Amniotic stem cell (primary cell): ENCODE measurements around the gene MYH9.
"Not testable (repeated sequence)": the region's sequence is repeated elsewhere in the genome, so short reads cannot be mapped to it uniquely, and the experiment has no call there.

Experiments used
- DNase-seq: peaks from one replicate; lab custom pipeline; 2025; lab: John Stamatoyannopoulos, UW

The MYH9 gene

DNA sequence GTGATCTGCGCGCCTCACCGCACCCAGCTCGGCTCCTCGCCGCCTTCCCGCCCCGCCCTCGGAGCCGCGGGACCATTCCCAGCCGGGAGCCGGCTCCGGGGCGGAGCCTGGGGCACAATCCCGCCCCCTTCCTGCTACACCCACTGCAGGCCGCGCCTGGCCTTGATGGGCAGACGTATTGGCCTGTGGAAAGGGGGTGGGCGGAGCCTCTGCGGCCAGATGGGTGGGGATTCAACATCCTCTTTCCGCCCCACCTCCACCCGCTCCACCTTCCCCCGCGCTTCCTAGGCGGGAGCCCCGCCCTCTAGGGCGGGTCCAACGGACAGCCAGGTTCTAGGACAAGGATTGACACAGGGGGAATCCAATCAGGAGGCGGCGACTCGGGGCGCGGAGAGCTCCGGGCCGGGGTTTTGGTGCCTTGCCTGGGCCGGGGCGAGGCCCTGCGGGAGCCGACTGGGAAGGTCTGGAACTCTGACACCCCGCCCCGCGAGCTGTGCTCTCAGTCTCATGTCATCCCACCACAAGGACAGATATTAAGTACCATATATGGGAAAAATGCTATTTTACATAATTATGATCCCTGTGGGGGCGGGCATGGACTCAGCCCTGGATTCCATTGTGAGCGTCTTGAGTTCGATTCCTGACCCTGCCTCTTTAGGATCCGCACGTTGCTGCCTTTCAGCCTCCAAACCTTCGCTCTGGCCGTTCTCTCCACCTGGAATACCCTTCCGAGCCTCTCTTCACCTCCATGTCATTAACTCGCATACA is at the start of gene MYH9:
Gene MYH9, minus strand, starts transcription at position 9 of the 768 bp plus-strand sequence. CDS start 38,731 bp downstream, outside the sequence.
- peak; percentile 97 for DNase-seq

DNA sequence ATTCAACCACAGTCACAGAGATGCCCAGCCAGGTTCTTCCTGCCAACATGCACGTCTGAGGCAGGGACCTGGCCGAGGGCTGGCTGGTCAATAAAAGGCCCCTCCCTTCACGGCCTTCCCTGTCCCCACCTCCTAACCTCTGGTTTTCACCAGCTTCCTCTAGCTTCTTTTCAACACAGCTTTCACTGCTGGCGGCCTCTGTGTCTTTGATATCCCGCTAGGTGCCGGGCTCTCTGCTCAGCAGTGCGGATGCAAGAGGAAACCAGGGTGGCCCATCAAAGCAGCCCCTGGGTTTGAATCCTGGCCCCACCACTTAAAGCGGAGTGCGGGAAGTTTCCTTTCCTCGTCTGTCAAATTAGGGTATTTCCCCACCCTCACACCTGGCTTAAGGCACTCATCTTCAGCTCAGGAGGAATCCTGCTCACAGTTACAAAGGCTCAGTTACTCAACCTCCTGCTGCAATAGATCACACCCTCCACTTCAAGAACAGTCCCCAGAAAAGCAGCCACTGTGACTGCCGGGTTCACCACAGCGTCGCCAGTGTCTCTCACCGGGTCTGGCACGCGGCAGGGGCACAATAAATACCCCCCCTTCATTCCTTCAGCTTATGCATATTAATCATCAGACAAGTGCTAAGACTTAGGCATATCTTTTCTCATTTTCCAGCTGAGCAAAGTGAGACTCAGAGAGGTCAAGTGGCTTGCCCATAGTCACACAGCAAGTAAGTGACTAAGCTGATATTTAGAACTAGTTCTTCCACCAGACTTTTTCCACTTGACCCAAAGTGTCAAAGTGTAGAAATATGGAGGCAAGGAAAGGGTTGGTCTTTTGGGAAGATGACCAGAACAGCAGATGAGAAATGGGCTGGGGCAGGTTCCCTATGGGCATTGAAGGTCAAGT is 48.0 kb upstream of the MYH9 start:
- DNase-seq, result no peak

DNA sequence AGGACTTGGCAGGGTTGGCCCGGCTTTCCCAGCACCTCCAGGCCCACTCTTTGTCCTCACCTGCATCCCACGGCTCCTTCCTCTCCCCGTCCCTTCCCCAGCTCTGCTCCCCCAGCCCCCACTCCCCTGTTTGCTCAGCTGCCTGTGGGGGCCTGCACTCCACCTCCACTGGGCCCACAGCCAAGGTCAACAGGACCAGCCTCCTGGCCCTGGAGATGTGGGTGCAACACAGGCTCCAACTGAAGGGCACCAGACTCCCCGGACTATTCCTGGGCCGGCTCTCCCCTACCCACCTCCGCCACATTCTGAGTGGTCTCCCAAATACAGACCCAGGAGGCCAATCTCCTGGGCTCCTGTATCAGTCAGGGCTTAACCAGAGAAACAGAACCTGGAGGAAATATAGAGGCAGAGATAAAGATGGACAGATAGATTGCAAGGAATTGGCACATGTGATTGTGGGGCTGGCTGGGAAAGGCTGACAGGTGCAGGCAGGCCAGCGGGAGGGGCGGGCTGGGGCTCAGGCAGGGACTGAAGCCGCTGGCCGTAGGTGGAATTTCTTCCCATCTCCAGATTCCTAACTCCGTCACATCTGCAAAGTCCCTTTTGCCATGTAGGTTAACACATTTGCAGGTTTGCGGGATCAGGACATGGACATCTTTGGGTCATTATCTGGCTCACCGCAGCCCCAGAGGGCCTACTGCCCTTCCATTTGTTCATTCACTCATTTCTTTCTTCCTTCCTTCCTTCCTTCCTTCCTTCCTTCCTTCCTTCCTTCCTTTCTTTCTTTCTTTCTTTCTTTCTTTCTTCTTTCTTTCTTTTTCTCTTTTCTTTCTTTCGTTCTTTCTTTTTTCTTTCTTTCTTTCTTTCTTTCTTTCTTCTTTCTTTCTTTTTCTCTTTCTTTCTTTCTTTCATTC is 45.8 kb upstream of the MYH9 start:
- DNase-seq, result no peak

DNA sequence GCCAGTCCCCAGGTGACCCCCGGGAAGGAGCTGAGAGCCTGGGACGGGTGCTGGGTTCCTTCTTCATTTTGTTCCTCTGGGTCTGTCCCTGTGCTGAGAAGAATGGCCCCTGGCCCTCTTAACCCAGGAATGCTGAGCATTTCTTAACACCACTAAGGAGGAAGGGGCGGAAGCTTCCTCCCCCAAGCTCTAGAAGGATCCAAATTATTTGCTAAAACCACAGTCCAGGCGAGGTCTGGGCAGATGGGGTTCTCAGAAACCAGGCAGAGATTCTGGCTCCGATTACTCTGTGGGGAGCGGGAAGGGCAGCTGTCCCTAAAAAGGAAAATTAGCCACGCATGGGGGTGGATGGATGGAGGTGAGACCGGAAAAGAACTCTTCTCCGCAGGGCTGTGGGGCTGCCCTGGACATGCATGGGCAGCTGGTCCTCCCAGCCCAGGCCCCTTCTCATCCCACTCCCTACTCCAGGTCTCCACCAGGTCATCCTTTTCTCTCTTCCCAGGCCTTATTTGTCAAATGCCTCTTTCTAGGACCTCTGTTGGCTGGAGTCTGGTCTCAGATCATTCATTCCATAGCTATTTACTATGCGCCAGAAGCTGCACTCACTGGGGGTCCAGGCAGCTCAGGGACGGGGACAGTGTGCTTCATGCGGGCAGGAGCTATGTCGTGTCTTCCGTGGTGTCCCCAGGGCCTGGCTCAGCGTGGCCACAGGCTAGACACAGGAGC is 45.0 kb upstream of the MYH9 start:
- DNase-seq, result no peak

DNA sequence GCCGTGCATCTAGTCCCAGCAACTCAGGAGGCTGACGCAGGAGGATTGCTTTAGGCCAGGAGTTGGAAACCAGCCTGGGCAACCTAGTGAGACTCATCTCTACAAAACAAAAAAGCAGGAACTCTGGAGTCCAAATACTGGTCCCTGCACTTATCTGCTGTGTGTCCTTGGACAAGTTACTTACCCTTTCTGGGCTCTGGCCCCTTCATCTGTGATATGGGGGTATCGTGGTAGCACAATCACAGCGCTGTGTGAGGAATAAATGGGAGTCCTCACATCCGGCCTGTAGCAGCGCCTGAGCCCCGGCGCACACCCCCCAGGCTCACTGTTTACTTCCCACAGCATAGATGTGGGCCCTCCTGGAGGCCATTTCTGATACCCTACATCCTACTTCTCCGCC is 44.2 kb upstream of the MYH9 start:
- DNase-seq, result no peak

DNA sequence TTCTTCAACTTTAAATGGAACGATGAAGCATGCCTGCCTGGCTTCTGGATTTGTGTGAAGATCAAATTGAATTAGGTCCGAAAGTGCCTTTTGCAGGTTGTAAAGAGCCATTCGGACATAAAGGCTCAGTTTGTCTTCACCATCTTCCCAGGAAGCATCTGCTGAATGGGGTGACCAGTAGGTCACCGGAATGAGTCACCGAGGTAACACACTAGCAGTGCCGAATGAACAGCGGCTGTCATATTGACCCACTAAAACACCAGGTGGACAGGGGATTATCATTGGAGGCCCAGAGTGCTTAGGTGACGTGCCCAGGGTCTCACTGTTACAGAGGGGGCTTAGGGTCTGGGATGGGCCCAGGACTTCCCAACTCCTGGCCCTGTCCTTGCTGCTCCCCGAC is 43.1 kb upstream of the MYH9 start:
- no peak for DNase-seq

DNA sequence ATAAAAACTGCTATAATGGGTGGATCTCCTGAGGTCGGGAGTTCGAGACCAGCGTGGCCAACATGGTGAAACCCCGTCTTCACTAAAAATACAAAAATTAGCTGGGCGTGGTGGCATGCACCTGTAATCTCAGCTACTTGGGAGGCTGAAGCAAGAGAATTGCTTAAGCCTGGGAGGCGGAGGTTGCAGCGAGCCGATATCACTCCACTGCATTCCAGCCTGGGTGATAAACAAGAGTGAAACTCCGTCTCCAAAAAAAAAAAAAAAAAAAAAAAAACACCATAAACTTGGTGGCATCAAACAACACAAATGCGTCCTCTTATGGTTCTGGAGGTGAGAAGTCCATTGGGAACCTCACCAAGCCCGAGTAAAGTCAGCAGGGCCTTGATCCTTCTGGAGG is 40.2 kb upstream of the MYH9 start:
- not testable (repeated sequence) for DNase-seq

DNA sequence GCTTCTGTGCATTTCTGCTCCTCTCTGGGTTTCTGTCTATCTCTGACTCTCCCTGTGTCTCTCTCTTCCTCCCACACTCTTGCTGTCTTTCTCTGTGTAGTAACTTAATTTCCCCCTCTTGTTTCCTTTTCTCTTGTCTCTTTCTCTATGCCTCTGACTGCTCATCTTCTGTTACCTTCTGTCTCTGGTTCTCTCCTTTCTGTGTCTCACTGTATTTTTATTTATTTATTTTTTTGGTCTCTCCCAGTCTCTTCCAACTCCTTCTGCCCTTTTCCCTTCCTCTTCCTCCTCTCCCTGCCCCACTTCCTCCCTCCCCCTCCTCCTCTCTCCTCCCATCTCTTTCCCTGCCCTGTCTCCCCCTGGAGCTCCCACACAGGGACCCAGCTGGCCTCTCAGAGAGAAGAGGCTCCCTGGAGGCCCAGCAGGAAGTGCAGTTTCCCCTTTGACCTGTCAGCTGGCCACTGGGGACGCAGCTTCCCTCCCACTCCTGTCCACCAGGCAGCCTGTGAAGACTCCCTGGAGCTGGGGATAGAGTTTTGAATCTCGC is 38.3 kb upstream of the MYH9 start:
- DNase-seq, result no peak

DNA sequence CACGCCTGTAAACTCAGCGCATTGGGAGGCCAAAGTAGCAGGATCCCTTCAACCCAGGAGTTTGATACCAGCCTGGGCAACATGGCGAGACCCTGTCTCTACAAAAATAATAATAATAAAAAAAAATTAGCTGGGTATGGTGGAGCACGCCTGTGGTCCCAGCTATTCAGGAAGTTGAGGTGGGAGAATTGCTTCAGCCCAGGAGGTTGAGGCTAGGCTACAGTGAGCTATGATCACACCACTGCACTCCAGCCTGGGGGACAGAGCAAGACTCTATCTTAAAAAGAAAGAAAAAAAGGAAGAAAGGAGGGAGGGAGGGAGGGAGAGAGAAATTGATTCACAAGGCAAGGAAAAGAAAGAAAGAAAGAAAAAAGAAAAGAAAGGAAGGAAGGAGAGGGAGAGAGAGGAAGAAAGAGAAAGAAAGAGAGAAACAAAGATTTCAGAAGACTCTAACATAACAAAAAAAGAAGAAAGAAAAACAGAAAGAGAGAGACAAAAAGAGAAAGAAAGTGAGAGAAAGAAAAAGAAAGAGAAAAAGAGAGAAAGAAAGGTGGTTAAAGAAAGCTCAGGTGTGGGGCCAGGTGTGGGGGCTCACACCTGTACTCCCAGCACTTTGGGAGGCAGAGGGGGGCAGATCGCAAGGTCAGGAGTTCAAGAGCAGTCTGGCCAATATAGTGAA is 37.3 kb upstream of the MYH9 start:
- no peak for DNase-seq

DNA sequence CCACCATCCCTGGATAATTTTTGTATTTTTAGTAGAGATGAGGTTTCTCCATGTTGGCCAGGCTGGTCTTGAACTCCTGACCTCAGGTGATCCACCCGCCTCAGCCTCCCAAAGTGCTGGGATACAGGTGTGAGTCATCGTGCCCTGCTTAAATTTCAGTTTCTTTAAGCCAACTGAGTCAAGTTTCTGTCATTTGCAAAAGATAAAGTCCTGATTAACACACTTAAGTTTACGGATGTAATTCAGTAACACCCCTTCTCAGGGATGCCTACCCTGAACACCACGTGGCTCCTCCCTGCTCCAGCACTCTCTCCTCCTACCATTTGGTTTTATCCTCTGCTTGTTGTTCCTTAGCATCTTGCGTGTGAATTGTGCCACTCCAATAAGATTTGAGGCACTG is 36.7 kb upstream of the MYH9 start:
- DNase-seq, result not testable (repeated sequence)

DNA sequence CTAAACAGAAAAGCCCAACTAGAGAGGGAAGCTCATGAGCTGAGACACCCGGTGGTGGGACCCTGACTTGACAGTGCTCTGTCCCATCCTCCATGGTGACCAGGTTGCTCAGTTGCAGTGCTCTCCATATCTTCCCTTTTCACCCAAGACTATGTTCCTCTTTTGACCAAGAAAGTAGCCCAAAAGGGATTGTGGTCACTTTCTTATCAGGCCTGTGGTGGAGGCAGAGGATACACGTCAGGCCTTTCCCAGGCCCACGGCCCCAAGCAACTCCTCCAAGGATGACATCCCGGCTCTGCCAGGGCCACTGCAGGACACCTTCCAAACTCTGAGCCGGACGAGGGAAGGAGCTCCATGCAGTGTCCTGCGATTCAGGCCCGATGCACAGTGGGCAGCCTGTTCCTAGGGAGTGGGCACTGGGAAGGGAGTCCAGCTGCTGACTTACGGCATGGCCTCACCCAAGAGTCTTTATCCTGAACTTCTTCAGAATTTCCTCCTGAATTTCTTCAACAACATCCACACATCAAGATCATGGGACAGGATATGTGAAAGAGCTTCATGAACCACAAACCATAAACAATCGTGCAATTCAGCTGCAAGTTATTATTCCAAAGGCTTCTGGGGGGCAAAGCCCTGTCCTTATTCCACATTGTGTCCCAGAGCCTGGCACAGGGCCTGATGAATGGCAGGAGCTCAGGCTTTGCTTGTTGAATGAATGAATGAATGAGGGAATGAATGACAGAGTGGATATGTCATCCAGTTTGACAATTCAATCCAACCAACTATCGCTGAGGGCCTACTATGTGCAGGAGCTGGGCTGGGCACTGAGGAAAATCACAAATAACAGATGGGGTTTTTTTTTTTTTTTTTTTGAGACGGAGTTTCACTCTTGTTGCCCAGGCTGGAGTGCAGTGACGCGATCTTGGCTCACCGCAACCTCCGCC is 36.0 kb upstream of the MYH9 start:
- no peak for DNase-seq

DNA sequence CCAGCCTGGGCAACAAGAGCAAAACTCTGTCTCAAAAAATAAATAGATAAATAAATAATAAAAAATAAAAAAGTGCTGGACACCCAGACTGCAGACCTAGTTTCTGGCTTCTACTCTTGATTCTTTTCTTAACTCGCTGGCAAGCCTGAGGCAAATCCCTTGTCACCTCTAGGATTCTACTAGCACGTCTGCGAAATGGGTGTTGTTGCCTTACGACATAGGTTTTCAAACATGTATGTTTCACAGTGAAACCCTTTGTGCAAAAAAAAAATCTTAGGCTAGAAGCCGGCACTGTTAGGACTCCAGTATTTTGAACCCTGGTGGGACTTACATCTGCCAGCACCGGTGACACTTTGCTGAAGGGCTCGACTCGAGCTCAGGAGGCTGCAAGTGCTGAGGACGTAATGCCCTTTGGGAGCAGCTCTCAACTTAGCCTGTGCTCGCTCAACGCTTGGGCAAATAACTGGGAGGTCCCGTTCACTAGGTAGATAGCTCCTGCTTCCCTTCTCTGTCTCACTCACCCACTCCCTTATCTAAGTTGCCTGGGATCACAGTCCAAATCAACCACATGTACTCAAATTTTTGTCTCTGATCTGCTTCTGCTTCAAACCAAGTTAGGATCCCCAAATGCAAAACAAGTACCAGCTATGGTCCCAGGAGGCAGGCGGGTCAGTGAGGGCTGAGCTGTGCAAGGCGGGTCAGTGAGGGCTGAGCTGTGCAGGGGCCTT is 34.7 kb upstream of the MYH9 start:
- no peak for DNase-seq

DNA sequence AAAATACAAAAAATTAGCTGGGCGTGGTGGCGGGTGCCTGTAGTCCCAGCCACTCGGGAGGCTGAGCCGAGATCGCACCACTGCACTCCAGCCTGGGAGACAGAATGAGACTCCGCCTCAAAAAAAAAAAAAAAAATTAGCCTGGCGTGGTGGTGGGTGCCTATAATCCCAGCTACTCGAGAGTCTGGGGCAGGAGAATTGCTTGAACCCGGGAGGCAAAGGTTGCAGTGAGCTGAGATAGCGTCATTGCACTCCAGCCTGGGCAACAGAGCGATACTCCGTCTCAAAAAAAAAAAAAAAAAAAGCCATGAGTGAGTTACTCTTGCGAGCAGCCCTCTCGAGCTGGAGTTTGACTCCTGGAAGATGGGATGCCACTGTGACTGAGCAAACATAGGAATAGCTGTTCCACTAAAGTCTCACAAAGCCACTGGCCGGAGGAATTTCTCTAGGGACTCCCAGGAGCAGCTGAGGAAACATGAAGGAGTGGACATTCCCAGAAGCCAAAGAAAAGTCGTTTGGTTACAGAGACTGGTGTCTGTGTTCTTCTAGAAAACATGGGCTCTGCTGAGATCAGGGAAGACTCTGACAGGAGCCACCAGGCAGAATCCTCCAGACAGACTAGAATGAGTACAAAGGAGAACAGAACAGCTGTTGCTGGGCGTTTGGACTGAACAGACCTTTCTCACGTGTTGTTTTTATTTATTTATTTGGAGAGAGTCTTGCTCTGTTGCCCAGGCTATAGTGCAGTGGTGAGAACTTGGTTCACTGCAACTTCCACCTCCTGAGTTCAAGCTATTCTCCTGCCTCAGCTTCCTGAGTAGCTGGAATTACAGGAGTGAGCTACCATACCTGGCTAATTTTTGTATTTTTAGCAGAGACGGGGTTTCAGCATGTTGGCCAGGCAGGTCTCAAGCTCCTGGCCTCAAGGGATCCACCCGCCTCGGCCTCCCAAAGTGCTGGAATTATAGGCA is 32.4 kb upstream of the MYH9 start:
- no peak for DNase-seq

DNA sequence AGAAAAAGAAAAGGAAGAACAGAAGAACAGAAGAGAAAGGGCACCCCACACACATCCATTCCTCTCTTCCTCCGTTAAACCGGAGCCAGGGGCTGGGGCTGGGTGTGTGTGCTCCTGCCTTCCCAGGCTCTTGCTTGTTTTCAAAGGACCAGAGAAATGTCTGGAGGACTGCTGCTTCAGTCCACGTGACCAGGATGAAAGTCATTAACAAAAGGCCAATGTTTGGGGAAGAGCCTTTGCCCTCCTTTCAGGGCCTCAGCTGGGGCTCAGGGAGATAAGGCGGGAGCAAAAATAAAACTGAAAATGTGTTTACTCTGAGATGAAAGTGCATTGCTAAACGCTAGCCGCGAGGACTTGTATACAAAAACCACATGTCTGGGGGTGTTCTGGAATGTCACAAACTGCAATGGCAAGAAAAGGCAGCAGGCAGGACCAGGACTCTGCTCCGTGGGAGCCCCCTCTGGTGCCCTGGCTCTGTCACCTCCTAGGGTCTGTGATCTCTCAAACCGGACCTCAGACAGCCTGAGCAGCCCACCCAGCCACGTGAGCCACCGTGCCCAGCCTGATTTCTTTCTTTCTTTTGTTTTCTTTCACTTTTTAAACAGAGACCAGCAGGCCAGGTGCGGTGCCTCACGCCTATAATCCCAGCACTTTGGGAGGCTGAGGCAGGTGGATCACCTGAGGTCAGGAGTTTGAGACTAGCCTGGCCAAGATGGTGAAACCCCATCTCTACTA is 31.6 kb upstream of the MYH9 start:
- no peak for DNase-seq

DNA sequence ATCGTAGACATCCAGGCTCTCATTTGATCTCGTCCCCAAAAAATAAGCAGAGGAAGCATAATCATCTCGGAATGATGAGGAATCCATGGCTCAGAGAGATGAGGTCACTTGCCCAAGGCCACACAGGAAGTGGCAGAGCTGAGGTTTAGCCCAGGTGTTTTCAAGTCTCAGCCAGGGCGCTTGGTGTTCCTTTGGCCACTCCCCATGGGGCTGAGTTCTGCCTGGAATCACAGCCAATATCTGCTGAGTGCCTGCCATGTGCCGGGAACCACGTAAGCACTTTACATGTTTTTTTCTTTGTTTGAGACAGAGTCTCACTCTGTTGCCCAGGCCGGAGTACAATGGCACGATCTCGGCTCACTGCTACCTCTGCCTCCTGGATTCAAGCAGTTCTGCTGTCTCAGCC is 29.5 kb upstream of the MYH9 start:
- no peak for DNase-seq

DNA sequence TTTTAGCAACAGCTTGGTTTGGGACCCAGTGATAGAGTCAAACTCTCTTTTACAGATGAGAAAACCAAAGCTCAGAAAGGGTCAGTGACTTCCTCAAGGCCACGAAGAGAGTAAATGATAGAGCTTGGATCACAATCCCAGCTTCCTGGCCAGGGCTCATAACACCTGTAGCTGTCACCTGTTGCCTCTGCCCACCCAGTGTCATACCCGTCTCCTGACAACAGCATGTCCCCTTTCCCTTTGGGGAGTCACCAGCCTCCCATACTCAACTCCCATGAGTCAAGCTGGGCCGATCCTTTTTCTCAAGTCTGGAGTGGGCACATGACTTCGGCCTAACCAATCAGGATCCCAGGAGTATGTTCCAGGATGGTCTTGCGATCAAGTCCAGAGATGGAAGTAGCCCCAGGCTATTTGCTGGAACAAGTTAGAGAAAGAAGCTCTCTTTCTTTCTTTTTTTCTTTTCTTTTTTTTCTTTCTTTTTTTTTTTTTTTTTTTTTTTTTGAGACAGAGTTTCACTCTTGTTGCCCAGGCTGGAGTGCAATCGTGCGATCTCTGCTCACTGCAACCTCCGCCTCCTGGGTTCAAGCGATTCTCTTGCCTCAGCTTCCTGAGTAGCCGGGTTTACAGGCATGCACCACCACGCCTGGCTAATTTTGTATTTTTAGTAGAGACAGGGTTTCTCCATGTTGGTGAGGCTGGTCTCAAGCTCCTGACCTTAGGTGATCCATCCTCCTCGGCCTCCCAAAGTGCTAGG is 27.8 kb upstream of the MYH9 start:
- DNase-seq, result no peak
